K562 (cell line): ENCODE results near the gene KCNK2. TPM values are rescaled to one million over a fixed set of nuclear protein-coding genes. Genes with fewer than 3 reads are reported as not detected.

Experiments
- ATAC-seq: fragments of 200-7000 bp; cut with Tn5 transposase; 3 replicates; pipeline ENCODE4 v1.9.1; 2020; ENCODE audit warnings: moderate library complexity
- BruUV-seq: library from RNA; stranded (reverse); fragments of 400-500 nt; replicated peaks from 2 replicates; lab custom pipeline; 2021; lab: Mats Ljungman, UMichigan
- CTCF ChIA-PET: fragments of 300-600 bp; formaldehyde crosslinking; extraction: SDS; loops from one replicate; lab custom pipeline; 2021; ENCODE audit warnings: low intra/inter-chr PET ratio; lab: Yijun Ruan, JAX
- POLR2A ChIA-PET: fragments of 300-600, 350-650 bp; sonication (Branson Sonifier 250); formaldehyde crosslinking; extraction: SDS; loops from one replicate; lab custom pipeline; 2021; ENCODE audit warnings: antibody characterized with exemption, inconsistent platforms; lab: Yijun Ruan, JAX
- DNase-seq, 4 experiments: peaks; one replicate each; pipeline versions ENCODE4 v3.0.0 to v3.0.0-alpha.2; 2011 to 2018; ENCODE audit warnings: low spot score in 3 of 4, mixed read lengths in 3 of 4; ENCODE audit errors: extremely low read depth in 1 of 4
- FAIRE-seq: peaks from 2 replicates; lab custom pipeline; 2011; peaks lifted over from hg19 to GRCh38; lab: Jason Lieb, UNC
- H2AFZ ChIP-seq: 2 replicates; pipeline ENCODE4 v1.6.0; 2011; ENCODE audit warnings: low read depth, low read length, control low read depth, inconsistent platforms
- H3K27ac ChIP-seq: fragments of 200-600 bp; 3 replicates; pipeline ENCODE4 v1.8.0; 2011; ENCODE audit warnings: low read depth, mild to moderate bottlenecking, control low read depth, inconsistent platforms, low read length, moderate library complexity, mixed read lengths; ENCODE audit errors: extremely low read depth
- H3K27me3 ChIP-seq, 2 experiments: fragments of 300-600 bp in 1 of 2; 2 replicates in 1 of 2; 3 replicates in 1 of 2; pipeline versions ENCODE4 v1.6.0 to v1.8.0; 2011; ENCODE audit warnings: inconsistent platforms in 2 of 2, low read length in 2 of 2, mild to moderate bottlenecking in 1 of 2, mixed read lengths in 1 of 2, moderate library complexity in 1 of 2; ENCODE audit not compliant: control insufficient read depth in 2 of 2, insufficient read depth in 2 of 2
- H3K36me3 ChIP-seq: fragments of 300-600 bp; 3 replicates; pipeline ENCODE4 v1.8.0; 2011; ENCODE audit warnings: mild to moderate bottlenecking, low read length, inconsistent platforms; ENCODE audit not compliant: control insufficient read depth, insufficient read depth
- H3K4me1 ChIP-seq, 2 experiments: fragments of 200-600 bp in 1 of 2; replicated peaks in 1 of 2; 2 replicates in 1 of 2; 3 replicates in 1 of 2; pipeline versions ENCODE4 v1.5.1 to v1.8.0; 2011; ENCODE audit warnings: inconsistent platforms in 2 of 2, low read length in 2 of 2, mild to moderate bottlenecking in 1 of 2, mixed read lengths in 1 of 2, moderate library complexity in 1 of 2; ENCODE audit not compliant: control insufficient read depth in 2 of 2, insufficient read depth in 2 of 2
- H3K4me2 ChIP-seq: 2 replicates; pipeline ENCODE4 v1.6.1; 2011; ENCODE audit warnings: low read length, control low read depth, inconsistent platforms, mixed read lengths; ENCODE audit not compliant: insufficient read depth
- H3K4me3 ChIP-seq: fragments of 200-600 bp; sonication (generic), shearing (Covaris generic); 2 replicates; pipeline ENCODE4 v1.5.1; 2016; ENCODE audit warnings: control low read depth, inconsistent platforms
- H3K79me2 ChIP-seq: fragments of 200-600 bp; 3 replicates; pipeline ENCODE4 v1.8.0; 2011; ENCODE audit warnings: low read length, inconsistent platforms; ENCODE audit not compliant: control insufficient read depth, insufficient read depth
- H3K9ac ChIP-seq, 2 experiments: 2 replicates each; pipeline versions ENCODE4 v1.6.0 to v1.6.1; 2011; ENCODE audit warnings: low read depth in 2 of 2, low read length in 2 of 2, control low read depth in 1 of 2, inconsistent platforms in 1 of 2, mild to moderate bottlenecking in 1 of 2, mixed read lengths in 1 of 2; ENCODE audit not compliant: insufficient read depth in 1 of 2
- H3K9me1 ChIP-seq: one replicate; pipeline ENCODE4 v1.6.0; 2011; ENCODE audit warnings: inconsistent platforms, mild to moderate bottlenecking, low read length, moderate library complexity; ENCODE audit not compliant: control insufficient read depth, insufficient read depth
- H3K9me3 ChIP-seq: replicated peaks from 2 replicates; pipeline ENCODE4 v1.5.1; 2011; ENCODE audit warnings: low read depth, low read length, inconsistent platforms; ENCODE audit not compliant: control insufficient read depth, insufficient read depth
- H4K20me1 ChIP-seq: replicated peaks from 2 replicates; pipeline ENCODE4 v1.6.1; 2011; ENCODE audit warnings: low read length, inconsistent platforms, mixed read lengths; ENCODE audit not compliant: control insufficient read depth, insufficient read depth
- MLX ChIP-seq, 2 experiments: fragments of 450-650 bp in 1 of 2; sonication (generic) in 1 of 2; formaldehyde crosslinking; conservative IDR thresholded peaks; 2 replicates each; pipeline versions ENCODE4 v1.4.0 to v1.8.1; 2020 to 2022; ENCODE audit warnings: mild to moderate bottlenecking in 1 of 2, missing genetic modification reagents in 1 of 2
- MTA1 ChIP-seq: fragments of 450-650 bp; IDR thresholded peaks from 2 replicates; pipeline ENCODE4 v1.6.1; 2017; ENCODE audit warnings: borderline replicate concordance
- STAG1 ChIP-seq: sonication (generic); formaldehyde crosslinking; IDR thresholded peaks from 2 replicates; pipeline ENCODE4 v1.5.0; 2020; ENCODE audit warnings: missing genetic modification reagents, borderline replicate concordance
- ZFP91 ChIP-seq: sonication (generic); formaldehyde crosslinking; IDR thresholded peaks from 2 replicates; pipeline ENCODE4 v1.8.0; 2022; ENCODE audit warnings: mild to moderate bottlenecking, missing genetic modification reagents
- ZNF24 ChIP-seq: fragments of 450-650 bp; IDR thresholded peaks from 2 replicates; pipeline ENCODE4 v1.6.1; 2016
- WGBS: fragments of 100-300 bp; shearing (Covaris generic); methylation state at CpG from one replicate; pipeline ENCODE4 v1.1.6; 2016; ENCODE audit warnings: low coverage, mixed read lengths; ENCODE audit not compliant: insufficient coverage; ENCODE audit errors: missing lambda C conversion rate; 5-methylcytosine and 5-hydroxymethylcytosine counted together
- in situ Hi-C: fragments of 300-500 bp; cut with MboI; formaldehyde crosslinking; loops from 4 replicates; pipeline ENCODE4 v1.15.0; 2018; ENCODE audit warnings: inconsistent platforms, mixed read lengths
- intact Hi-C: fragments of 100-400 bp; cut with micrococcal nuclease; formaldehyde crosslinking; loops from 2 replicates; pipeline ENCODE4 v1.14.2; 2022
- polyA plus RNA-seq, 8 experiments: library from polyadenylated mRNA; depleted of rRNA in 4 of 8; stranded (reverse) in 5 of 8; unstranded in 3 of 8; fragments of >200 nt; fragmentation: Nextera tagmentation in 2 of 8; fragmentation: Illumina TruSeq in 1 of 8; extraction: Ambion mirVana in 2 of 8; extraction: Trizol in 1 of 8; gene quantifications; 2 replicates each; pipeline versions ENCODE4 v1.2.1 to v1.2.3, GENCODE V29; 2011 to 2014; ENCODE audit warnings: inconsistent platforms in 1 of 8, missing spikeins in 1 of 8
- total RNA-seq, 7 experiments: library from RNA; depleted of rRNA in 6 of 7; stranded (reverse); fragments of >200 nt in 6 of 7; fragmentation: Illumina TruSeq in 2 of 7; extraction: Trizol in 2 of 7; gene quantifications; 2 replicates each; pipeline versions ENCODE4 v1.2.1 to v1.2.3, GENCODE V29; 2011 to 2021; ENCODE audit warnings: low replicate concordance in 1 of 7

Gene KCNK2
- total and polyA plus RNA-seq, 9 of the 15 experiments (the other 6 are each of a cell fraction or from before 2014, with no cell fraction given): 0.04 to 0.13 (median 0.05) TPM; not detected in 3

GRCh38 chr1:215118081-215118480 lies 35.5 kb downstream of the KCNK2 start:
- POLR2A ChIA-PET: no interaction called here

GRCh38 chr1:215119056-215119455 lies 36.5 kb downstream of the KCNK2 start:
- BruUV-seq: no TSS peak

More at GRCh38 chr1:215118081-215118480, 35.5 kb downstream of the KCNK2 start:
- no peaks in the 10 kb centered on the region for H4K20me1 ChIP-seq
- no peak for DNase-seq
- no peak overlapping the region for H3K27ac ChIP-seq
- H3K4me2 ChIP-seq: no peak overlapping the region
- H3K36me3 ChIP-seq: no peaks in the 10 kb centered on the region
- no peak overlapping the region for H2AFZ ChIP-seq
- intact Hi-C loops (no loop called here), in situ Hi-C loops (no loop called here)
- WGBS: 0% methylated on average over 1 of the region's 1 CpG
- no peaks in the 10 kb centered on the region for H3K79me2 ChIP-seq
- ATAC-seq: no peak
- no peak for TF ChIP-seq MLX (CRISPR knock-in tag; conservative IDR thresholded peaks at IDR 0.05)
- no peaks in the 10 kb centered on the region for H3K4me1 ChIP-seq
- no peaks in the 10 kb centered on the region for H3K27me3 ChIP-seq
- BruUV-seq: no TSS peak
- no peaks in the 10 kb centered on the region for H3K9me1 ChIP-seq
- H3K9me3 ChIP-seq: no peaks in the 10 kb centered on the region
- no peak for FAIRE-seq
- no peak overlapping the region for H3K4me3 ChIP-seq
- CTCF ChIA-PET: no interaction called here
- no peak overlapping the region for H3K9ac ChIP-seq

More at GRCh38 chr1:215119056-215119455, 36.5 kb downstream of the KCNK2 start:
- Histone ChIP-seq H3K4me3 (no peak overlapping the region), H3K79me2 (no peaks in the 10 kb centered on the region), H3K9me3 (no peaks in the 10 kb centered on the region), H3K4me2 (no peak overlapping the region), H3K36me3 (no peaks in the 10 kb centered on the region), H4K20me1 (no peaks in the 10 kb centered on the region), H3K4me1 (no peaks in the 10 kb centered on the region), H2AFZ (no peak overlapping the region), H3K27ac (no peak overlapping the region), H3K9ac (no peak overlapping the region), H3K9me1 (no peaks in the 10 kb centered on the region), H3K27me3 (no peaks in the 10 kb centered on the region)
- TF ChIP-seq MTA1 (no peak), ZNF24 (no peak), ZFP91 (no peak), STAG1 (CRISPR knock-in tag) (no peak)
- in situ Hi-C loops (no loop called here), intact Hi-C loops (no loop called here)
- ATAC-seq (no peak), FAIRE-seq (no peak), DNase-seq (no peak)
- ChIA-PET POLR2A (no interaction called here), CTCF (no interaction called here)
